ENCODE results near the gene ARHGAP44. TPM values are rescaled to one million over a fixed set of nuclear protein-coding genes. Genes with fewer than 3 reads are reported as not detected.

Gene ARHGAP44
- total and polyA plus RNA-seq, 2 experiments from 2014 or later = 5.8 to 16.4 TPM

GRCh38 chr17:12813664-12814063, 24.4 kb downstream of the ARHGAP44 start:
- Mint-ChIP-seq H3K36me3 (ENCODE audit: low read depth) (peaks cover 18% of the 10 kb centered on the region), H3K27ac (no peak overlapping the region), H3K27me3 (ENCODE audit: insufficient read depth, low read depth, poor library complexity) (peaks cover 3% of the 10 kb centered on the region), H3K4me1 (peaks cover 9% of the 10 kb centered on the region; the same call in 2 of the 3 replicates), H3K4me3 (no peak overlapping the region), H3K9me3 (peaks cover 21% of the 10 kb centered on the region)
- no peaks in the 10 kb centered on the region for H3K27me3 ChIP-seq (ENCODE audit: insufficient read depth)
- peaks cover 10% of the 10 kb centered on the region; the same call in 1 of the 2 replicates for H3K4me1 ChIP-seq (ENCODE audit: insufficient read depth)
- TF ChIP-seq NANOG (IDR thresholded peaks at IDR 0.05; ENCODE audit: borderline replicate concordance) (no peak), CREB1 (CRISPR knock-in tag; IDR thresholded peaks at IDR 0.05; ENCODE audit: low read depth) (no peak), ETS1 (IDR thresholded peaks at IDR 0.05) (no peak), POLR2AphosphoS5 (IDR thresholded peaks at IDR 0.05; ENCODE audit: low read depth) (no peak), REST (IDR thresholded peaks at IDR 0.05; ENCODE audit: unreplicated experiment) (no peak), ZNF462 (CRISPR knock-in tag; IDR thresholded peaks at IDR 0.05) (no peak), ZNF114 (CRISPR knock-in tag; IDR thresholded peaks at IDR 0.05) (no peak), EZH2 (IDR thresholded peaks at IDR 0.05; ENCODE audit: low read depth, unreplicated experiment) (no peak), ZNF331 (CRISPR knock-in tag; IDR thresholded peaks at IDR 0.05; ENCODE audit: low read depth) (no peak), CTCF (conservative IDR thresholded peaks at IDR 0.05; ENCODE audit: low read depth in 2 of 2) (no peak), STAT1 (IDR thresholded peaks at IDR 0.05; ENCODE audit: unreplicated experiment) (no peak), EZH2phosphoT487 (IDR thresholded peaks at IDR 0.05; ENCODE audit: unreplicated experiment) (no peak), JUNB (IDR thresholded peaks at IDR 0.05; ENCODE audit: unreplicated experiment) (no peak)
- H3K36me3 ChIP-seq (ENCODE audit: insufficient read depth) = peaks cover 4% of the 10 kb centered on the region; the same call in 1 of the 2 replicates
- H2AFZ ChIP-seq = no peak overlapping the region
- H4K20me1 ChIP-seq (replicated peaks; ENCODE audit: insufficient read depth) = no peaks in the 10 kb centered on the region; the same call in 1 of the 2 replicates
- DNase-seq (ENCODE audit: low spot score) (no peak), ATAC-seq (no peak)
- no peak overlapping the region for H3K27ac ChIP-seq (ENCODE audit: low read depth)
- no peaks in the 10 kb centered on the region for H3F3A ChIP-seq (replicated peaks; ENCODE audit: low read depth)
- H3K9me2 ChIP-seq (ENCODE audit: insufficient read depth) = peaks cover 3% of the 10 kb centered on the region; the same call in 1 of the 2 replicates
- H3K4me3 ChIP-seq = no peak overlapping the region
- H3K79me2 ChIP-seq (replicated peaks; ENCODE audit: insufficient read depth) = peaks cover 31% of the 10 kb centered on the region
- no peak overlapping the region for H3K4me2 ChIP-seq

All from GM23338 (cell line).